ENCODE data around the gene RBM3. TPM values are rescaled to one million over a fixed set of nuclear protein-coding genes. Genes with fewer than 3 reads are reported as not detected.

Gene RBM3
- total and polyA plus RNA-seq, 2 of the 8 experiments (the other 6 are each of a cell fraction or from before 2014, with no cell fraction given): 99.6 to 164 TPM

DNA sequence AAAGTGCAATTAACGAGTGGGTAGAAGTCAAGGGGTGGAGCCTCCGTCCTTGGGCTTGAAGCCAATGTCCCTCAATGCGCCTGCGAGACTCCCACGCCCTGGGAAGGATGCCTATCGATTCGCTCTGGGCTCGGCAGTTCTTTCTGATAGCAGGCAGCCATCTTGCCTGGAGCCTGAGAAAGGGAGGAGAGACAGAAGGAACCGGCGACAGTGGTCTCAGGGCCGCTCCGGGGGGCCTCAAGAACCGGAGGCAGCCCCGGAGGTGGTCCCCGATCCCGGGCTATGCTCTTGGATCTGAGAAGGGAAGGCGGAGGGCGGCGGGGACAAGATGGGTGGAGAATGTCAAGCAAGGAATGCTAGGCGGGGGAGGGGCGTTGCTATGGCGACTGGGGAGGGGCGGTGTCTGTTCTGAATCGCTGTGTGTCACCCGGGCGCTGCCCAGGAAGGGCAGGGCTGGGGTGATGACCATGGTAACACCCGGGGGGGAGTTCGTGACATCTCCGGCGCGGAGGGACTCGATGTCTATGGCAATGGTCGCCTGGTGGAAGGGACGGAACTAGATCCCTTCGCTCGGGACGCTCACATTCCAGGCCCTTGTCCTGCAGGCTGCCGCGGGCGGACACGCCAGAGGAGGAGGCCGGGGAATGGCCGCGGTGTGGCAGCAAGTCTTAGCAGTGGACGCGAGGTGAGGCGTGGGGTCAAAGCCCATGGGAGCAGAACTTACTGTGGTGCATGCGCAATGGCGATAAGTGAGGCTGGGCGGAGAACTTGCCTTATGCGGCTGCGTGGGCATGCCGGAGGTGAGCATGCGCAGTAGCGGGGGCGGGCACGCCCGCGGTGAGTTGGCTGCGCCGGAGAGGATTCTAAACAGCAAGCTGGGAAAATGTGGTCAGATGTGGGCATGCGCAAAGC is 23.3 kb downstream of the RBM3 start, which contains the start of gene WDR13 (continued):
- TF ChIP-seq SRF (IDR thresholded peaks at IDR 0.05; ENCODE audit: low read depth, low read length): peak; percentile 71
- TF ChIP-seq SAP30 (IDR thresholded peaks at IDR 0.05; ENCODE audit: insufficient read depth, insufficient replicate concordance, low read length): peak; percentile 44
- TF ChIP-seq NRF1 (IDR thresholded peaks at IDR 0.05; ENCODE audit: low read depth, low read length): peak; percentile 80
- no peak for TF ChIP-seq EZH2 (IDR thresholded peaks at IDR 0.05; ENCODE audit: low read depth, low read length, severe bottlenecking)
- TF ChIP-seq HDAC2 (IDR thresholded peaks at IDR 0.05; ENCODE audit: borderline replicate concordance in 1 of 2, low read depth in 2 of 2, low read length in 2 of 2): peak in 1 of 2 experiments; percentile 23; a peak in 1 of 4 replicates
